ENCODE results near the gene SELENOO. TPM values are rescaled to one million over a fixed set of nuclear protein-coding genes. Genes with fewer than 3 reads are reported as not detected.

The SELENOO gene
- total RNA-seq, 1 experiment from 2014 or later = 19.0 TPM

- no peak overlapping the region for H3K56ac ChIP-seq (ENCODE audit: insufficient read length, low read depth, low read length)
- H2BK20ac ChIP-seq (ENCODE audit: low read depth, low read length, poor library complexity, severe bottlenecking) = no peak overlapping the region
- peaks cover 14 to 37% (median 25%) of the 10 kb centered on the region in 3 experiments for H3K36me3 Mint-ChIP-seq (ENCODE audit: insufficient read depth in 1 of 3, low read depth in 3 of 3)
- no peak overlapping the region for H3K18ac ChIP-seq (ENCODE audit: insufficient read length, low read depth, low read length)
- no peak overlapping the region for H2AFZ ChIP-seq (ENCODE audit: low read length)
- WGBS (ENCODE audit: extremely low coverage, insufficient read length, low lambda C conversion rate) = no CpG with 5 or more reads among the region's 18 CpGs
- no peak overlapping the region for H3K14ac ChIP-seq (ENCODE audit: insufficient read depth, low read length)
- H3T11ph ChIP-seq (ENCODE audit: low read length) = no peak overlapping the region
- H2BK15ac ChIP-seq (ENCODE audit: low read depth, low read length) = no peak overlapping the region
- no peak overlapping the region for H3K4ac ChIP-seq (ENCODE audit: low read depth, low read length)
- no peaks in the 10 kb centered on the region for H3K9me3 ChIP-seq (ENCODE audit: control insufficient read depth, low read depth, low read length)
- no peaks in the 10 kb centered on the region for H3K4me1 ChIP-seq (ENCODE audit: insufficient read depth, low read length)
- H3K23ac ChIP-seq (ENCODE audit: insufficient read length, low read depth, low read length) = no peak overlapping the region
- H4K5ac ChIP-seq (ENCODE audit: insufficient read length, low read depth, low read length) = no peak overlapping the region
- no peak for TF ChIP-seq CTCF (conservative IDR thresholded peaks at IDR 0.05)
- H3K23me2 ChIP-seq (ENCODE audit: insufficient read length, low read depth, low read length, poor library complexity, severe bottlenecking) = no peaks in the 10 kb centered on the region
- H2AK5ac ChIP-seq (ENCODE audit: insufficient read length, low read length) = no peak overlapping the region
- DNase-seq = no peak
- no peak overlapping the region for H3K4me3 Mint-ChIP-seq
- no peak overlapping the region for H3K4me2 ChIP-seq (ENCODE audit: insufficient read depth, insufficient read length, low read length)
- peaks cover 0 to 2% of the 10 kb centered on the region in 2 experiments; a peak in 1 of 5 replicates for H3K9me3 Mint-ChIP-seq
- no peaks in the 10 kb centered on the region for H3K27me3 Mint-ChIP-seq (ENCODE audit: low read depth)
- H2BK5ac ChIP-seq (ENCODE audit: insufficient read length, low read length) = no peak overlapping the region
- no peak overlapping the region for H4K91ac ChIP-seq (ENCODE audit: insufficient read length, low read depth, low read length)
- no peak overlapping the region for H2BK120ac ChIP-seq (ENCODE audit: low read depth, low read length, poor library complexity, severe bottlenecking)
- H3K9ac ChIP-seq (ENCODE audit: extremely low read depth, insufficient read length, low read length) = no peak overlapping the region
- no peak overlapping the region for H3K27ac ChIP-seq (ENCODE audit: insufficient read length, low read depth, low read length)
- no peak overlapping the region for H4K8ac ChIP-seq (replicated peaks; ENCODE audit: insufficient read length, low read depth, low read length)
- H3K79me1 ChIP-seq (ENCODE audit: insufficient read depth, low read depth, low read length, poor library complexity, severe bottlenecking) = no peaks in the 10 kb centered on the region
- no peaks in the 10 kb centered on the region for H3K27me3 ChIP-seq (ENCODE audit: insufficient read depth, low read length)
- no peaks in the 10 kb centered on the region for H3K4me1 Mint-ChIP-seq
- no peak overlapping the region for H2BK12ac ChIP-seq (ENCODE audit: insufficient read length, low read depth, low read length)
- H3K27ac Mint-ChIP-seq = no peak overlapping the region
- H3K79me2 ChIP-seq (ENCODE audit: insufficient read depth, low read length) = no peaks in the 10 kb centered on the region
- H4K20me1 ChIP-seq (ENCODE audit: control insufficient read depth, insufficient read depth, insufficient read length) = no peaks in the 10 kb centered on the region
Observed at GRCh38 chr22:50226875-50227165, 26.0 kb downstream of the SELENOO start.

All from H9 (cell line).